NCI-H446 treated with DMSO at 0.1 percent for 48 hours (cell line): Measurements from ENCODE around the gene THAP10.
"Not testable (repeated sequence)": the region's sequence is repeated elsewhere in the genome, so short reads cannot be mapped to it uniquely, and the experiment has no call there.

Experiments used
- DNase-seq: peaks from one replicate; lab custom pipeline; 2025; lab: John Stamatoyannopoulos, UW

THAP10 gene

GRCh38 chr15:70876683-70877082 is 15.6 kb downstream of the THAP10 start:
- DNase-seq: no peak

- no peak for DNase-seq
These were observed 16.2 kb downstream of the THAP10 start for GRCh38 chr15:70876011-70876410.

- no peak for DNase-seq
These were observed 17.0 kb downstream of the THAP10 start for GRCh38 chr15:70875001-70875782.

GRCh38 chr15:70873232-70874054 is 18.8 kb downstream of the THAP10 start:
- DNase-seq: no peak

GRCh38 chr15:70871490-70871889 is 20.7 kb downstream of the THAP10 start:
- not testable (repeated sequence) for DNase-seq

GRCh38 chr15:70870051-70870450 is 22.2 kb downstream of the THAP10 start:
- no peak for DNase-seq

GRCh38 chr15:70869346-70869745 is 22.9 kb downstream of the THAP10 start:
- DNase-seq: no peak

GRCh38 chr15:70867911-70868467 is 24.2 kb downstream of the THAP10 start:
- DNase-seq: no peak

GRCh38 chr15:70866982-70867641 is 25.1 kb downstream of the THAP10 start:
- no peak for DNase-seq

- no peak for DNase-seq
These were observed 28.6 kb downstream of the THAP10 start for GRCh38 chr15:70863450-70864218.

GRCh38 chr15:70859998-70860397 is 32.2 kb downstream of the THAP10 start:
- DNase-seq: no peak

- no peak for DNase-seq
These were observed 32.8 kb downstream of the THAP10 start for GRCh38 chr15:70859322-70859908.

- DNase-seq: not testable (repeated sequence)
These were observed 33.5 kb downstream of the THAP10 start for GRCh38 chr15:70858614-70859321.

- no peak for DNase-seq
These were observed 34.5 kb downstream of the THAP10 start for GRCh38 chr15:70857562-70858285.

GRCh38 chr15:70856884-70857561 is 35.2 kb downstream of the THAP10 start:
- no peak for DNase-seq

- no peak for DNase-seq
These were observed 35.9 kb downstream of the THAP10 start for GRCh38 chr15:70856177-70856883.

- no peak for DNase-seq
These were observed 36.5 kb downstream of the THAP10 start for GRCh38 chr15:70855764-70856163.

- no peak for DNase-seq
These were observed 37.6 kb downstream of the THAP10 start for GRCh38 chr15:70854666-70854976.
